HEK293 (cell line): ENCODE results near the gene SRGN.

Experiments used
- CTCF ChIA-PET: fragments of 350-600 bp; formaldehyde crosslinking; extraction: SDS; loops from one replicate; lab custom pipeline; 2021; ENCODE audit warnings: antibody characterized with exemption; lab: Yijun Ruan, JAX
- POLR2A ChIA-PET: fragments of 300-600 bp; formaldehyde crosslinking; extraction: SDS; loops from one replicate; lab custom pipeline; 2020; ENCODE audit warnings: antibody characterized with exemption, inconsistent platforms; lab: Yijun Ruan, JAX
- H3K27ac ChIP-seq: fragments of 200-500 bp; sonication (Bioruptor generic); 2 replicates; pipeline ENCODE4 v1.5.1; 2014; ENCODE audit warnings: low read depth, low read length, control low read depth, inconsistent platforms; ENCODE audit errors: extremely low read depth
- H3K36me3 ChIP-seq, 2 experiments: fragments of 200-500 bp in 1 of 2; sonication (Bioruptor generic) in 1 of 2; 1 replicate in 1 of 2; 2 replicates in 1 of 2; pipeline ENCODE4 v1.5.1; 2014 to 2017; ENCODE audit warnings: inconsistent platforms in 2 of 2, low read length in 2 of 2; ENCODE audit not compliant: control insufficient read depth in 2 of 2, insufficient read depth in 1 of 2
- H3K4me1 ChIP-seq: fragments of 200-500 bp; sonication (Bioruptor generic); 2 replicates; pipeline ENCODE4 v1.5.1; 2014; ENCODE audit warnings: mild to moderate bottlenecking, low read length, inconsistent platforms; ENCODE audit not compliant: control insufficient read depth, insufficient read depth
- H3K4me3 ChIP-seq: 2 replicates; pipeline ENCODE4 v1.5.1; 2011; ENCODE audit warnings: low read depth, mild to moderate bottlenecking, control low read depth, low read length, moderate library complexity
- H3K9me3 ChIP-seq: fragments of 200-500 bp; sonication (Bioruptor generic); 2 replicates; pipeline ENCODE4 v1.5.1; 2014; ENCODE audit warnings: low read depth, low read length, inconsistent platforms; ENCODE audit not compliant: control insufficient read depth, insufficient read depth
- BCL11A ChIP-seq: fragments of 450-650 bp; formaldehyde crosslinking; IDR thresholded peaks from 2 replicates; pipeline ENCODE4 v1.5.1; 2016; ENCODE audit warnings: low read depth, missing biosample characterization, missing genetic modification characterization
- IKZF3 ChIP-seq: fragments of 450-650 bp; IDR thresholded peaks from 2 replicates; pipeline ENCODE4 v1.5.0; 2018; ENCODE audit warnings: missing biosample characterization, mild to moderate bottlenecking, missing genetic modification characterization, moderate library complexity
- PATZ1 ChIP-seq: fragments of 450-650 bp; formaldehyde crosslinking; IDR thresholded peaks from 2 replicates; pipeline ENCODE4 v1.5.1; 2016; ENCODE audit warnings: missing biosample characterization, missing genetic modification characterization
- PRDM1 ChIP-seq: fragments of 450-650 bp; formaldehyde crosslinking; IDR thresholded peaks from 2 replicates; pipeline ENCODE4; 2016; ENCODE audit warnings: missing biosample characterization, missing genetic modification characterization
- PRDM2 ChIP-seq: fragments of 450-650 bp; formaldehyde crosslinking; IDR thresholded peaks from 2 replicates; pipeline ENCODE4 v1.5.1; 2016; ENCODE audit warnings: missing biosample characterization, missing genetic modification characterization, borderline replicate concordance
- TSHZ1 ChIP-seq: fragments of 450-650 bp; formaldehyde crosslinking; IDR thresholded peaks from 2 replicates; pipeline ENCODE4 v1.5.1; 2016; ENCODE audit warnings: missing biosample characterization, missing genetic modification characterization, borderline replicate concordance
- ZBTB8A ChIP-seq: fragments of 450-650 bp; formaldehyde crosslinking; IDR thresholded peaks from 2 replicates; pipeline ENCODE4 v1.5.1; 2016; ENCODE audit warnings: missing biosample characterization, missing genetic modification characterization
- ZNF221 ChIP-seq: fragments of 450-650 bp; formaldehyde crosslinking; IDR thresholded peaks from 2 replicates; pipeline ENCODE4 v1.5.1; 2017; ENCODE audit warnings: missing biosample characterization, missing genetic modification characterization, borderline replicate concordance
- ZNF248 ChIP-seq: fragments of 450-650 bp; formaldehyde crosslinking; IDR thresholded peaks from 2 replicates; pipeline ENCODE4 v1.5.1; 2017; ENCODE audit warnings: missing biosample characterization, missing genetic modification characterization
- ZNF280C ChIP-seq: fragments of 450-650 bp; formaldehyde crosslinking; IDR thresholded peaks from 2 replicates; pipeline ENCODE4 v1.5.1; 2016; ENCODE audit warnings: missing biosample characterization, missing genetic modification characterization
- ZNF362 ChIP-seq: fragments of 450-650 bp; formaldehyde crosslinking; IDR thresholded peaks from 2 replicates; pipeline ENCODE4 v1.5.1; 2016; ENCODE audit warnings: missing biosample characterization, missing genetic modification characterization
- ZNF530 ChIP-seq: fragments of 450-650 bp; formaldehyde crosslinking; IDR thresholded peaks from 2 replicates; pipeline ENCODE4 v1.5.1; 2016; ENCODE audit warnings: low read depth, missing biosample characterization, missing genetic modification characterization
- ZNF555 ChIP-seq: fragments of 450-650 bp; formaldehyde crosslinking; conservative IDR thresholded peaks from 2 replicates; pipeline ENCODE4 v1.5.1; 2017; ENCODE audit warnings: missing biosample characterization, mild to moderate bottlenecking, missing genetic modification characterization, inconsistent platforms
- ZNF585B ChIP-seq: fragments of 450-650 bp; formaldehyde crosslinking; IDR thresholded peaks from 2 replicates; pipeline ENCODE4 v1.5.1; 2016; ENCODE audit warnings: missing biosample characterization, missing genetic modification characterization
- ZNF610 ChIP-seq: fragments of 450-650 bp; formaldehyde crosslinking; IDR thresholded peaks from 2 replicates; pipeline ENCODE4 v1.5.1; 2016; ENCODE audit warnings: missing biosample characterization, missing genetic modification characterization, borderline replicate concordance
- ZNF664 ChIP-seq: fragments of 450-650 bp; formaldehyde crosslinking; IDR thresholded peaks from 2 replicates; pipeline ENCODE4 v1.5.1; 2016; ENCODE audit warnings: missing biosample characterization, missing genetic modification characterization
- ZNF791 ChIP-seq: fragments of 450-650 bp; formaldehyde crosslinking; IDR thresholded peaks from 2 replicates; pipeline ENCODE4 v1.5.1; 2016; ENCODE audit warnings: missing biosample characterization, missing genetic modification characterization

SRGN gene

GRCh38 chr10:69078311-69078710 lies 9.6 kb upstream of the SRGN start:
- Histone ChIP-seq H3K4me1 (no peaks in the 10 kb centered on the region), H3K9me3 (no peaks in the 10 kb centered on the region), H3K36me3 (no peaks in the 10 kb centered on the region), H3K4me3 (no peak overlapping the region), H3K27ac (no peak overlapping the region)
- ChIA-PET CTCF (no interaction called here), POLR2A (no interaction called here)
- TF ChIP-seq ZNF585B (tag by site-specific recombination) = no peak
- TF ChIP-seq ZNF248 (tag by site-specific recombination) = no peak
- TF ChIP-seq ZNF791 (tag by site-specific recombination) = no peak
- no peak for TF ChIP-seq ZBTB8A (tag by site-specific recombination)
- no peak for TF ChIP-seq ZNF610
- no peak for TF ChIP-seq PRDM2 (tag by site-specific recombination)
- TF ChIP-seq ZNF280C (tag by site-specific recombination) = no peak
- TF ChIP-seq TSHZ1 (tag by site-specific recombination) = no peak
- TF ChIP-seq PRDM1 (tag by site-specific recombination) = no peak
- no peak for TF ChIP-seq ZNF664 (tag by site-specific recombination)
- TF ChIP-seq PATZ1 (tag by site-specific recombination) = no peak
- TF ChIP-seq BCL11A (tag by site-specific recombination) = no peak
- TF ChIP-seq ZNF555 (tag by site-specific recombination) = no peak
- TF ChIP-seq IKZF3 (tag by site-specific recombination) = no peak
- no peak for TF ChIP-seq ZNF221 (tag by site-specific recombination)
- TF ChIP-seq ZNF362 (tag by site-specific recombination) = no peak
- TF ChIP-seq ZNF530 = no peak
